GM23338 (cell line): ENCODE data around the gene UVRAG. TPM values are rescaled to one million over a fixed set of nuclear protein-coding genes. Genes with fewer than 3 reads are reported as not detected.

Experiments used
- ATAC-seq: fragments of 200-7000 bp; cut with Tn5 transposase; 3 replicates; pipeline ENCODE4 v1.9.1; 2020
- DNase-seq: peaks from one replicate; pipeline ENCODE4 v3.0.0-alpha.2; 2015; ENCODE audit warnings: low spot score
- H2AFZ ChIP-seq: fragments of 200-600 bp; sonication (generic); 2 replicates; pipeline ENCODE4 v1.8.0; 2016; ENCODE audit warnings: antibody characterized with exemption, mild to moderate bottlenecking, moderate library complexity
- H3F3A ChIP-seq: fragments of 200-600 bp; sonication (generic); replicated peaks from 2 replicates; pipeline ENCODE4 v1.8.0; 2017; ENCODE audit warnings: antibody characterized with exemption, mixed run types, low read depth
- H3K27ac ChIP-seq: fragments of 200-600 bp; sonication (generic); 2 replicates; pipeline ENCODE4 v1.6.1; 2016; ENCODE audit warnings: low read depth
- H3K27me3 ChIP-seq: fragments of 200-600 bp; sonication (generic); 2 replicates; pipeline ENCODE4 v1.8.0; 2016; ENCODE audit warnings: mild to moderate bottlenecking, mixed run types, moderate library complexity; ENCODE audit not compliant: insufficient read depth
- H3K36me3 ChIP-seq: fragments of 200-600 bp; sonication (generic); 2 replicates; pipeline ENCODE4 v1.8.0; 2016; ENCODE audit warnings: mild to moderate bottlenecking; ENCODE audit not compliant: insufficient read depth
- H3K4me1 ChIP-seq: fragments of 200-600 bp; sonication (generic); 2 replicates; pipeline ENCODE4 v1.8.0; 2016; ENCODE audit warnings: mild to moderate bottlenecking, moderate library complexity; ENCODE audit not compliant: insufficient read depth
- H3K4me2 ChIP-seq: fragments of 200-600 bp; sonication (generic); 2 replicates; pipeline ENCODE4 v1.7.1; 2017; ENCODE audit warnings: mixed run types
- H3K4me3 ChIP-seq: fragments of 200-600 bp; sonication (generic); 2 replicates; pipeline ENCODE4 v1.6.1; 2016; ENCODE audit warnings: mixed run types
- H3K79me2 ChIP-seq: fragments of 200-600 bp; sonication (generic); replicated peaks from 2 replicates; pipeline ENCODE4 v1.8.0; 2017; ENCODE audit warnings: mild to moderate bottlenecking; ENCODE audit not compliant: insufficient read depth
- H3K9me2 ChIP-seq: fragments of 200-600 bp; sonication (generic); 2 replicates; pipeline ENCODE4 v1.8.0; 2017; ENCODE audit not compliant: insufficient read depth
- H4K20me1 ChIP-seq: fragments of 200-600 bp; sonication (generic); replicated peaks from 2 replicates; pipeline ENCODE4 v1.8.0; 2017; ENCODE audit warnings: mild to moderate bottlenecking; ENCODE audit not compliant: insufficient read depth
- H3K27ac Mint-ChIP-seq: 2 replicates; pipeline ENCODE4 v1.8.0; 2020; ENCODE audit warnings: inconsistent platforms, mild to moderate bottlenecking, moderate library complexity, mixed read lengths
- H3K27me3 Mint-ChIP-seq: 3 replicates; pipeline ENCODE4 v1.8.0; 2022; ENCODE audit warnings: low read depth, mild to moderate bottlenecking, moderate library complexity, mixed read lengths, inconsistent platforms; ENCODE audit not compliant: insufficient read depth, poor library complexity
- H3K36me3 Mint-ChIP-seq: 3 replicates; pipeline ENCODE4 v1.8.0; 2021; ENCODE audit warnings: low read depth, mild to moderate bottlenecking, inconsistent platforms, moderate library complexity, mixed read lengths
- H3K4me1 Mint-ChIP-seq: 3 replicates; pipeline ENCODE4 v1.8.0; 2020; ENCODE audit warnings: mild to moderate bottlenecking, inconsistent platforms, mixed read lengths
- H3K4me3 Mint-ChIP-seq: 3 replicates; pipeline ENCODE4 v1.8.0; 2021; ENCODE audit warnings: moderate library complexity, mild to moderate bottlenecking, inconsistent platforms, mixed read lengths
- H3K9me3 Mint-ChIP-seq: 3 replicates; pipeline ENCODE4 v1.8.0; 2020; ENCODE audit warnings: moderate library complexity, mild to moderate bottlenecking, inconsistent platforms, mixed read lengths
- CREB1 ChIP-seq: fragments of 250-450 bp; sonication (Bioruptor Pico); IDR thresholded peaks from 2 replicates; pipeline ENCODE4 v1.5.0; 2020; ENCODE audit warnings: low read depth, mild to moderate bottlenecking, moderate library complexity
- EZH2 ChIP-seq: fragments of 200-600 bp; sonication (generic); IDR thresholded peaks from one replicate; pipeline ENCODE4 v1.8.0; 2017; ENCODE audit warnings: antibody characterized with exemption, mild to moderate bottlenecking, low read depth; ENCODE audit not compliant: unreplicated experiment
- JUNB ChIP-seq: IDR thresholded peaks from one replicate; pipeline ENCODE4 v1.6.1; 2016; ENCODE audit warnings: antibody characterized with exemption; ENCODE audit not compliant: unreplicated experiment
- NANOG ChIP-seq: IDR thresholded peaks from 2 replicates; pipeline ENCODE4 v1.6.1; 2016; ENCODE audit warnings: antibody characterized with exemption, borderline replicate concordance
- POLR2AphosphoS5 ChIP-seq: IDR thresholded peaks from 2 replicates; pipeline ENCODE4 v1.6.1; 2016; ENCODE audit warnings: antibody characterized with exemption, low read depth
- REST ChIP-seq: IDR thresholded peaks from one replicate; pipeline ENCODE4 v1.6.1; 2018; ENCODE audit warnings: antibody characterized with exemption; ENCODE audit not compliant: unreplicated experiment
- STAT1 ChIP-seq: IDR thresholded peaks from one replicate; pipeline ENCODE4 v1.6.1; 2016; ENCODE audit warnings: antibody characterized with exemption; ENCODE audit not compliant: unreplicated experiment
- ZNF114 ChIP-seq: fragments of 250-450 bp; sonication (Bioruptor Pico); IDR thresholded peaks from 2 replicates; pipeline ENCODE4 v1.5.0; 2020; ENCODE audit warnings: mild to moderate bottlenecking, moderate library complexity
- ZNF331 ChIP-seq: fragments of 250-450 bp; sonication (Bioruptor Pico); IDR thresholded peaks from 2 replicates; pipeline ENCODE4 v1.5.0; 2020; ENCODE audit warnings: low read depth, mild to moderate bottlenecking, moderate library complexity
- polyA plus RNA-seq: library from polyadenylated mRNA; unstranded; fragments of >200 nt; fragmentation: Nextera tagmentation; extraction: Ambion mirVana; gene quantifications from 2 replicates; pipeline ENCODE4 v1.2.1, GENCODE V29; 2016
- total RNA-seq: library from RNA; depleted of rRNA; stranded (reverse); fragments of >200 nt; shearing (Covaris generic); gene quantifications from 2 replicates; pipeline ENCODE4 v1.2.3, GENCODE V29; 2014
- TF ChIP-seq, protein P1 (sequence below): IDR thresholded peaks from 2 replicates; pipeline ENCODE4 v1.6.1; 2016; ENCODE audit warnings: antibody characterized with exemption

UVRAG gene
- total and polyA plus RNA-seq, 2 experiments from 2014 or later, result 15.3 to 17.4 TPM

DNA sequence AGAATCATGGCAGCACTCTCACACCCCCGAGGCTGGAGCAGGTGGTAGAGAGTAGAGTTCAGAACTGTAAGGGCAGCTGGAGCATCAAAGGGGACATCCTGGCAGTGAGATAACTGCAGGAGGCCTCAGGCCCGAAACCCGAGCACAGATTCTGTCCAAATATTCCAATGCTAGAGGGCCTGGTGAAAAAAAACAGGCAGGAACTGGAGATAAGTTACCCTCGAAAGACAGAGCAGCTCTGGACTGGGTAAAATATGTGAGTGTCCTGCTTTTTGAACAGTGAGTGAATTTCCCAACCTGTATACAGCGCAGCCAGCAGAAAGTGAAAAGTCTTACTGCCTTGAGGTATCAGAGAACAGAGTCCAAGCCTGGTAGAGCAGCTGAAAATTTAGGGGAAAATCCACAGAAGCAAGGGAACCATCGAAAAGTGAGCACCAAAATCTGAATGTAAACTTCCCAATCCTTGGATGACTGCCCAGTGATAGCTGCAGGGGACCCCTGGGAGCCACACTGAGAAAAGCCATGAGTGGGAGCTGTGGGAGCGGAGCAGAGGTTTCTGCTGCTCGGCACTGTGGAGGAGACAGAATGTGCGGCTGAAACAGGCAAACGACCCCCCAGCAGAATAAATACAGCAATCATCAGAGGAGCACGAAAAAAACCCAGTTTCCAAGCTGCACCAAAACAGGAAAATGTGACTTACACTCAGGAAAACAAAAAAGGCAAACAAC, 340.7 kb downstream of the UVRAG start:
- Mint-ChIP-seq H3K4me3 (no peak overlapping the region), H3K27me3 (peaks cover 31% of the 10 kb centered on the region), H3K27ac (no peak overlapping the region), H3K9me3 (no peaks in the 10 kb centered on the region), H3K36me3 (no peaks in the 10 kb centered on the region; the same call in 2 of the 3 replicates), H3K4me1 (peaks cover 17% of the 10 kb centered on the region)
- no peaks in the 10 kb centered on the region for H3F3A ChIP-seq
- no peak overlapping the region for H3K4me2 ChIP-seq
- DNase-seq (no peak), ATAC-seq (no peak)
- no peaks in the 10 kb centered on the region for H3K36me3 ChIP-seq
- H4K20me1 ChIP-seq, result no peaks in the 10 kb centered on the region
- H3K9me2 ChIP-seq, result no peaks in the 10 kb centered on the region
- TF ChIP-seq NANOG (no peak), CREB1 (CRISPR knock-in tag) (no peak), ZNF114 (CRISPR knock-in tag) (no peak), STAT1 (no peak), EZH2 (no peak)
- TF ChIP-seq, protein P1, sequence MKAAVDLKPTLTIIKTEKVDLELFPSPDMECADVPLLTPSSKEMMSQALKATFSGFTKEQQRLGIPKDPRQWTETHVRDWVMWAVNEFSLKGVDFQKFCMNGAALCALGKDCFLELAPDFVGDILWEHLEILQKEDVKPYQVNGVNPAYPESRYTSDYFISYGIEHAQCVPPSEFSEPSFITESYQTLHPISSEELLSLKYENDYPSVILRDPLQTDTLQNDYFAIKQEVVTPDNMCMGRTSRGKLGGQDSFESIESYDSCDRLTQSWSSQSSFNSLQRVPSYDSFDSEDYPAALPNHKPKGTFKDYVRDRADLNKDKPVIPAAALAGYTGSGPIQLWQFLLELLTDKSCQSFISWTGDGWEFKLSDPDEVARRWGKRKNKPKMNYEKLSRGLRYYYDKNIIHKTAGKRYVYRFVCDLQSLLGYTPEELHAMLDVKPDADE, result no peak
- H3K4me1 ChIP-seq, result peaks cover 10% of the 10 kb centered on the region
- no peak overlapping the region for H2AFZ ChIP-seq
- H3K79me2 ChIP-seq, result no peaks in the 10 kb centered on the region
- no peak overlapping the region for H3K4me3 ChIP-seq
- H3K27ac ChIP-seq, result no peak overlapping the region
- peaks cover 13% of the 10 kb centered on the region; the same call in 1 of the 2 replicates for H3K27me3 ChIP-seq

DNA sequence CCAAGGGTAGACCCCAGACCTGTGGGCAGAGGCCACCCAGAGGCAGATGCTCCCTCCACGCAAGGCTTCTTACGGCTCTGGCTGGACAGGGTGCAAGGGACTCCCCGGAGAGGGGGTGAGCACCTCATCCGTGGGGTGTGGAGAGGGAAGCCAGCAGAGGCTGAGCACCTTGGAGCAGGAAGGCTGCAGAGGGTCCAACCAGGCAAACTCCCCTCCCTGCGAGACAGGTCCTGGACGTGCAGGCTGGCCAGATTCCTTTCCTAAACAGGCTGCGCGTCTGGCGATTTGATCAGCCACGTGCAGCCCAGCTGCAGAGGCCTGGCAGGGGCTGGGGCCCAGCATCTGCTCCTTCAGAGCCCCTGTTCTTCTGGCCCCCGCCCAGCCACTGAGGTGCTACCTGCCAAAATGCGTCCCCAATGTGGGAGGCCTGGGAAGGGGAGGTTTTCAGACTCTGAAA, 342.0 kb downstream of the UVRAG start:
- H3K4me1 Mint-ChIP-seq, result peaks cover 15% of the 10 kb centered on the region
- H3K36me3 Mint-ChIP-seq, result no peaks in the 10 kb centered on the region; the same call in 2 of the 3 replicates
- DNase-seq, result no peak
- Histone ChIP-seq H3K4me1 (peaks cover 10% of the 10 kb centered on the region), H3K27ac (no peak overlapping the region), H3F3A (no peaks in the 10 kb centered on the region), H3K36me3 (no peaks in the 10 kb centered on the region), H2AFZ (no peak overlapping the region), H3K27me3 (peaks cover 7% of the 10 kb centered on the region; the same call in 1 of the 2 replicates), H3K4me2 (no peak overlapping the region), H4K20me1 (no peaks in the 10 kb centered on the region), H3K9me2 (no peaks in the 10 kb centered on the region), H3K79me2 (no peaks in the 10 kb centered on the region), H3K4me3 (no peak overlapping the region)
- no peak for ATAC-seq
- no peak overlapping the region for H3K27ac Mint-ChIP-seq
- H3K9me3 Mint-ChIP-seq, result no peaks in the 10 kb centered on the region
- H3K4me3 Mint-ChIP-seq, result no peak overlapping the region
- H3K27me3 Mint-ChIP-seq, result peaks cover 24% of the 10 kb centered on the region
- TF ChIP-seq ZNF331 (CRISPR knock-in tag), result no peak
- no peak for TF ChIP-seq POLR2AphosphoS5
- TF ChIP-seq REST, result no peak
- TF ChIP-seq CREB1 (CRISPR knock-in tag), result no peak
- TF ChIP-seq JUNB, result no peak
- TF ChIP-seq NANOG, result no peak
- no peak for TF ChIP-seq STAT1
- TF ChIP-seq, protein P1, result no peak
- no peak for TF ChIP-seq ZNF114 (CRISPR knock-in tag)
- TF ChIP-seq EZH2, result no peak
